Measurements from ENCODE around the gene KLHDC7B.

KLHDC7B gene

GRCh38 chr22:50550395-50550794, 4.7 kb downstream of the KLHDC7B start:
- DNase-seq (ENCODE audit: low spot score): no peak
- no peak for TF ChIP-seq CTCF (IDR thresholded peaks at IDR 0.05; ENCODE audit: extremely low read depth, insufficient read depth, missing control alignments)
- in situ Hi-C loops (cut with MboI; ENCODE audit: low pct_unique_long_range_greater_than_20kb, low sequenced_read_pairs, unreplicated experiment): no loop called here

DNA sequence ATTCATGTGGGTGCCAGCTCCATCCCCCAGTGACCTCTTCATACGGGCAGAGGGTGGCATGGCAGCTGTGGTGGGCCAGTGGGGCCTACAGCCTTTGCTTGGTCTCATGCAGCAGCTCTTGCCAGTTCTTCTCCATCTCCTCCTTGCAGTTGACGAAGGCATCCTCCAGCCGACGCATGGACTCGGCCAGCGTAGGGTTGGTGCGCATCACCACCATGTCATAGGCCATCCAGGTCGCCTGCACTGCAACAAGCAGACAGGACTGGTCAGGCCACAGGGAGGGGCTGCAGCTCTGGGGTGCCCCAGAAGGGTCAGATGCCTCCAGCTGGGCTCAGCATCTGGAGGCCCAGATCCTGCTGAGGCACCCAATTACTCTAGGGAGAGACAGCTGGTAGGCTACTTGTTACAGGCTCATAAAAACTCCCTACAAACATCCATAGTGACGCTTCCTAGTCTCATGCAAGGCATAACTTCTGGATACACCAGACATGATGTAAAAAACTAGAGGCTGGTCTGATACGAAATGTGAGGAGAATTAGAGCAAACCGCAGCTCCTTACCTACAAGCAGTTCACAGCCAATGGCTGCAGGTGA, 5.6 kb downstream of the KLHDC7B start:
- no peak for DNase-seq (ENCODE audit: low spot score)
- no peak for TF ChIP-seq CTCF (IDR thresholded peaks at IDR 0.05; ENCODE audit: extremely low read depth, insufficient read depth, missing control alignments)
- in situ Hi-C loops (cut with MboI; ENCODE audit: low pct_unique_long_range_greater_than_20kb, low sequenced_read_pairs, unreplicated experiment): no loop called here

DNA sequence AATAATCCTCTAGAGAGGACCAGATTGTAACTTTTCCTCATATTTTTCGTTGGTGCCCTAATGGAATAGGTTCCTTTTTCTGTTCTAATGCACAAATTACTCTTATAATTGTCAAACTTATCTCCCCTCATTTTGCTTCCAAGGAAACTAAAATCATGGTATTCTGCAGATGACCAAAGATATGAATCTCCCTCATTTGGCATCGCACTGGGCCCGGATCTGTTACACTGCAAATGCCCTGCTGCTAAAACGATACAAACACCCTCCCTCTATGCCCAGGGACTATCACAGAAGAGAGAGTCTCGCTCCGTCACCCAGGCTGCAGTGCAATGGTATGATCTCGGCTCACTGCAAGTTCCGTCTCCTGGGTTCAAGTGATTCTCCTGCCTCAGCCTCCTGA, 7.6 kb downstream of the KLHDC7B start:
- in situ Hi-C loops (cut with MboI; ENCODE audit: low pct_unique_long_range_greater_than_20kb, low sequenced_read_pairs, unreplicated experiment): no loop called here
- no peak for DNase-seq (ENCODE audit: low spot score)
- no peak for TF ChIP-seq CTCF (IDR thresholded peaks at IDR 0.05; ENCODE audit: extremely low read depth, insufficient read depth, missing control alignments)

GRCh38 chr22:50556703-50557102, 11.0 kb downstream of the KLHDC7B start:
- TF ChIP-seq CTCF (IDR thresholded peaks at IDR 0.05; ENCODE audit: extremely low read depth, insufficient read depth, missing control alignments): no peak
- in situ Hi-C loops (cut with MboI; ENCODE audit: low pct_unique_long_range_greater_than_20kb, low sequenced_read_pairs, unreplicated experiment): no loop called here
- DNase-seq (ENCODE audit: low spot score): no peak

DNA sequence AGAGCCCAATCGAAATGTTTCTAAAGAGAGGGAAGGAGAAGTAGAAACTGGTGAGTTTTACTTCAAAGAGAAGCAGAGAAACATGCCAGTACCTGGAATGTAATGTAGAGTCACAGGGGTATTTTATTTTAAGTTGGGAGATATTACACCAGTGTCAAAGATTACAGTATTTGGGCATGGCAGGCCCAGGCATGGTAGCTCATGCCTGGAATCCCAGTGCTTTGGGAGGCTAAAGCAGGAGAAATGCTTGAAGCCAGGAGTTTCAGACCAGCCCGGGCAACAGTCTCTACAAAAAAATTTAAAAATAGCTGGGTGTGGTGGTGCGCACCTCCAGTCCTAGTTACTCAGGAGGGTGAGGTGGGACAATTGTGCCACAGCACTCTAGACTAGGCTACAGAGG, 14.3 kb downstream of the KLHDC7B start:
- no peak for DNase-seq (ENCODE audit: low spot score)
- in situ Hi-C loops (cut with MboI; ENCODE audit: low pct_unique_long_range_greater_than_20kb, low sequenced_read_pairs, unreplicated experiment): no loop called here
- TF ChIP-seq CTCF (IDR thresholded peaks at IDR 0.05; ENCODE audit: extremely low read depth, insufficient read depth, missing control alignments): no peak

DNA sequence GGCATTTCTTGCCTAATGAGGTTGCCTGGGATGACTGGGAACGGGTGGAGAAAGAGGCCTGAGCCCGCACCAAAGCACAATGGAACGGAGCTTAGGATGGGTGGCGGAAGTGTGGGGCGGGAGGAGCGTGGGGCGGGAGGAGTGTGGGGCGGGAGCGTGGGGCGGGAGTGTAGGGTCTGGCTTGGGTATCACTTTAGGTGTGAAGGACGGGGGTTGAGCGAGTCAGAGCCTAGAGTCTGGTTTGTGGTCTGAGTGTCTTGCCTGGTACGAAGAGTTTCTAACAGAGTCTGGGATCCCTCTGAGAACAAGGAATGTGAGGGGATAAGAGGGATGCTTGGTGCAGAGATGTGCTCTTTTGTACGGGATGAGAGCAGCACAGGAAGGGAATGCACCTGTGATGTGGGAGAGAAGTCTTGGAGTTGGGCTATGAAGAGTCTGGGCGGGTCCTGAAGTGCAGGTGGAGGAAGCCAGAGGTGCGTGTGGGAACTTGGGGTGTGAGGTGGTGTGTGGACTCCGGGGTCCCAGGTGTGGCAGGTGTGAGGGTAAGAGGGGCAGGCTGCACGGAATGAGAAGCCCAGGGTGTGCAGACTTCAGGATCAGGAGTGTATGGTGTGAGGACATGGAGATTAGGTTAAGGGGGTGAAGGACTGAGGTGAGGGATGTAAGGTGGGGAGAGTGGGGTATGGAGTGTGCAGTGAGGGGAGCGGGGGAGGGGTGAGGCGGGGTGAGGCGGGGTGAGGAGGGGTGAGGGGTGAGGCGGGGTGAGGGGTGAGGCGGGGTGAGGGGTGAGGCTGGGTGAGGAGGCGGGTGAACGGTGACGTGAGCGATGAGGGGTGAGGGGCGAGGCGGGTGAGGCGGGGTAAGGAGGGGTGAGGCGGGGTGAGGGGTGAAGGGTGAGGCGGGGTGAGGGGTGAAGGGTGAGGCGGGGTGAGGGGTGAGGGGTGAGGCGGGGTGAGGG, 16.0 kb downstream of the KLHDC7B start:
- in situ Hi-C loops (cut with MboI; ENCODE audit: low pct_unique_long_range_greater_than_20kb, low sequenced_read_pairs, unreplicated experiment): no loop called here
- no peak for TF ChIP-seq CTCF (IDR thresholded peaks at IDR 0.05; ENCODE audit: extremely low read depth, insufficient read depth, missing control alignments)

More for the DNA sequence above, 16.0 kb downstream of the KLHDC7B start:
- no peak for DNase-seq (ENCODE audit: low spot score)

Data from GM13977 (cell line).